Mucosa of descending colon (tissue), 3 donors: ENCODE measurements around the gene MYO18B. TPM values are rescaled to one million over a fixed set of nuclear protein-coding genes. Genes with fewer than 3 reads are reported as not detected.

Experiments
- ATAC-seq: fragments of 200-7000 bp; cut with Tn5 transposase; one replicate; pipeline ENCODE4 v1.9.1; 2020; ENCODE audit warnings: mild to moderate bottlenecking, moderate library complexity
- DNase-seq, 3 donors: peaks; one replicate each; pipeline ENCODE4 v3.0.0-alpha.2; 2020
- H3K36me3 ChIP-seq: fragments of 200-600 bp; one replicate; pipeline ENCODE4 v1.8.0; 2021; ENCODE audit warnings: low read depth, mild to moderate bottlenecking
- H3K4me1 ChIP-seq: fragments of 200-600 bp; one replicate; pipeline ENCODE4 v1.8.0; 2021; ENCODE audit warnings: low read depth, mild to moderate bottlenecking
- H3K4me3 ChIP-seq: fragments of 200-600 bp; one replicate; pipeline ENCODE4 v1.8.0; 2021; ENCODE audit warnings: mild to moderate bottlenecking
- H3K9me3 ChIP-seq: fragments of 200-600 bp; one replicate; pipeline ENCODE4 v1.8.0; 2021; ENCODE audit warnings: mild to moderate bottlenecking
- CTCF ChIP-seq: fragments of 200-600 bp; IDR thresholded peaks from one replicate; pipeline ENCODE4 v1.8.0; 2022; ENCODE audit warnings: antibody characterized with exemption, mild to moderate bottlenecking
- intact Hi-C, 2 donors: fragments of 100-400 bp; cut with DNase I in 1 of 2; cut with micrococcal nuclease in 1 of 2; formaldehyde crosslinking; loops; one replicate each; pipeline versions ENCODE4 v1.11.0 to v1.11.1; 2022; cut with DNase I, micrococcal nuclease
- total RNA-seq, 3 donors: library from RNA; stranded (reverse); fragmentation: NEBNext Ultra II Directional in 2 of 3; extraction: Animal tissue kit (Norgen Biotek cat#: 25700) in 2 of 3; gene quantifications; one replicate each; pipeline versions ENCODE4 v1.2.1 to v1.2.4, GENCODE V29; 2021 to 2023
- donor health status: DM: no; HTN: no; CAD: no; lungs with moderate emphysema.
- donor health status: DM: no; HTN: no; CAD: no.
- donor health status: DM: no; HTN: yes; CAD: no.

MYO18B gene
- total RNA-seq, 3 donors from 2014 or later: 0.03 to 0.17 (median 0.12) TPM

- no peak for TF ChIP-seq CTCF
Observed at GRCh38 chr22:26023104-26023775, 281.3 kb downstream of the MYO18B start.

GRCh38 chr22:26025626-26026025, 283.6 kb downstream of the MYO18B start:
- TF ChIP-seq CTCF: no peak
- Histone ChIP-seq H3K9me3 (no peaks in the 10 kb centered on the region), H3K36me3 (no peaks in the 10 kb centered on the region), H3K4me3 (no peak overlapping the region), H3K4me1 (no peaks in the 10 kb centered on the region)
- intact Hi-C loops: no loop called here
- ATAC-seq: no peak
- DNase-seq: no peak

More at GRCh38 chr22:26023104-26023775, 281.3 kb downstream of the MYO18B start:
- H3K4me1 ChIP-seq: no peaks in the 10 kb centered on the region
- H3K9me3 ChIP-seq: no peaks in the 10 kb centered on the region
- H3K36me3 ChIP-seq: no peaks in the 10 kb centered on the region
- ATAC-seq: no peak
- intact Hi-C loops: no loop called here
- H3K4me3 ChIP-seq: no peak overlapping the region
- no peak for DNase-seq

GRCh38 chr22:26027341-26027740, 285.4 kb downstream of the MYO18B start:
- no peak for TF ChIP-seq CTCF
- ATAC-seq (no peak), DNase-seq (no peak)
- no peaks in the 10 kb centered on the region for H3K36me3 ChIP-seq
- intact Hi-C loops: no loop called here
- no peaks in the 10 kb centered on the region for H3K9me3 ChIP-seq
- H3K4me1 ChIP-seq: no peaks in the 10 kb centered on the region
- H3K4me3 ChIP-seq: no peak overlapping the region

- ATAC-seq (no peak), DNase-seq (no peak)
- intact Hi-C loops: no loop called here
- H3K36me3 ChIP-seq: no peaks in the 10 kb centered on the region
- H3K4me1 ChIP-seq: no peaks in the 10 kb centered on the region
- H3K4me3 ChIP-seq: no peak overlapping the region
- TF ChIP-seq CTCF: no peak
- peaks cover 9% of the 10 kb centered on the region for H3K9me3 ChIP-seq
Observed at GRCh38 chr22:26031641-26032040, 289.7 kb downstream of the MYO18B start.

- Histone ChIP-seq H3K4me1 (no peaks in the 10 kb centered on the region), H3K4me3 (no peak overlapping the region), H3K9me3 (peaks cover 9% of the 10 kb centered on the region), H3K36me3 (no peaks in the 10 kb centered on the region)
- TF ChIP-seq CTCF: no peak
- intact Hi-C loops: no loop called here
- no peak for DNase-seq
- no peak for ATAC-seq
Observed at GRCh38 chr22:26033071-26033470, 291.1 kb downstream of the MYO18B start.

- no peaks in the 10 kb centered on the region for H3K4me1 ChIP-seq
- TF ChIP-seq CTCF: no peak
- intact Hi-C loops: no loop called here
- no peak for DNase-seq
- peaks cover 9% of the 10 kb centered on the region for H3K9me3 ChIP-seq
- H3K4me3 ChIP-seq: no peak overlapping the region
- no peaks in the 10 kb centered on the region for H3K36me3 ChIP-seq
- no peak for ATAC-seq
Observed at GRCh38 chr22:26033586-26033985, 291.6 kb downstream of the MYO18B start.
